ENCODE data around the gene FIGN. TPM values are rescaled to one million over a fixed set of nuclear protein-coding genes. Genes with fewer than 3 reads are reported as not detected.

The FIGN gene, protein sequence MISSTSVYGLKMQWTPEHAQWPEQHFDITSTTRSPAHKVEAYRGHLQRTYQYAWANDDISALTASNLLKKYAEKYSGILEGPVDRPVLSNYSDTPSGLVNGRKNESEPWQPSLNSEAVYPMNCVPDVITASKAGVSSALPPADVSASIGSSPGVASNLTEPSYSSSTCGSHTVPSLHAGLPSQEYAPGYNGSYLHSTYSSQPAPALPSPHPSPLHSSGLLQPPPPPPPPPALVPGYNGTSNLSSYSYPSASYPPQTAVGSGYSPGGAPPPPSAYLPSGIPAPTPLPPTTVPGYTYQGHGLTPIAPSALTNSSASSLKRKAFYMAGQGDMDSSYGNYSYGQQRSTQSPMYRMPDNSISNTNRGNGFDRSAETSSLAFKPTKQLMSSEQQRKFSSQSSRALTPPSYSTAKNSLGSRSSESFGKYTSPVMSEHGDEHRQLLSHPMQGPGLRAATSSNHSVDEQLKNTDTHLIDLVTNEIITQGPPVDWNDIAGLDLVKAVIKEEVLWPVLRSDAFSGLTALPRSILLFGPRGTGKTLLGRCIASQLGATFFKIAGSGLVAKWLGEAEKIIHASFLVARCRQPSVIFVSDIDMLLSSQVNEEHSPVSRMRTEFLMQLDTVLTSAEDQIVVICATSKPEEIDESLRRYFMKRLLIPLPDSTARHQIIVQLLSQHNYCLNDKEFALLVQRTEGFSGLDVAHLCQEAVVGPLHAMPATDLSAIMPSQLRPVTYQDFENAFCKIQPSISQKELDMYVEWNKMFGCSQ
- total RNA-seq = 1 to 10 TPM; 1.8 to 3.1 (median 2.8) TPM

DNA sequence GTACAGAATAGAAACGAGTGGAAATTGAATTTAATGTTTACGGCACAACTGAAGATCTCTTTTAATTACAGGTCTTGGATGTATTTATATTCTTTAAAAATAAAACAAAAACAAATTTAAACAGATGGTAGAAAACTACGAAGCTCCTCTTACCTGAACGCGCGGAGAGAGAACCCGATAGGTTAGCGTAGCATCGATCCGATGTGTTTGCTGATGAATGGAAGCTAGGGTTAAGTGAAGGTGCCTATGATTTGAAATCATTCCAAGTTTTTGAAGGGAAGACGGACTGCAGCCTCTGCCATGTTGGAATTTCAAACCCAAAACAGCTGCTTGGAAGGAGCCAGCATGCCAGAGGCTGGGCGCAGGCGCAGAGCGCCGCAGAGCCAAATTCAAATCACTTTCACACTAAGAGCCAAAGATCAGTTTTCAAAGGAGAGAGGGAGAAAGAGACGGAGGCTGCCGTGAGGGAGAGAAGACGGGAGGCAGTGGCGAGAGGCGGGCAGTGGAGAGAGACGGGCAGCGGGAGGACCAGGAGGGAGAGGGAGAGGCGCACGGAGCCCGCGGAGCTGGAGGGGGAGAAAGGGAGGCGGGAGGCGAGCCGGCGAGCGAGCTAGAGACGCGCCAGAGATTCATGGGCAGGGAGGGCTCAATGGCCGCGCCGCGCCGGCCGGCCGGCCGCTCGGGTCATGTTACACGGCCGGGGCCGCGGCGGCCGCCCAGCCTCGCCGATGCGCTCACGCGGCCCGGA, at the start of gene FIGN:
TSS of gene FIGN (minus strand) at position 324 of the 748 bp plus-strand sequence. CDS start 1,081 bp downstream, outside the sequence.
- no peaks in the 10 kb centered on the region for H3K9me3 ChIP-seq
- TF ChIP-seq CTCF (IDR thresholded peaks at IDR 0.05) (no peak), POLR2A (IDR thresholded peaks at IDR 0.05) (peak in 1 of 2 donors; percentile 51)
- no peaks in the 10 kb centered on the region for H3K36me3 ChIP-seq
- H3K4me3 ChIP-seq (replicated peaks in 1 of 3) = peak within 1 kb of the TSS; percentile 10 to 86 (median 54)
- DNase-seq = peak; percentile 79 to 80
- H3K27me3 ChIP-seq = no peaks in the 10 kb centered on the region
- 1 to 7% methylated on average over 35 to 45 of the region's 54 CpGs for WGBS, 2 donors
- intact Hi-C loops (cut with DNase I) = no loop called here
- peaks cover 0 to 3% of the 10 kb centered on the region in 2 donors for H3K4me1 ChIP-seq
- H3K27ac ChIP-seq = peak within 1 kb of the TSS; percentile 69 to 88 (median 80)

GRCh38 chr2:163785162-163785561, 49.4 kb upstream of the FIGN start:
- Histone ChIP-seq H3K4me3 (replicated peaks in 1 of 3) (no peak overlapping the region), H3K27me3 (no peaks in the 10 kb centered on the region), H3K9me3 (no peaks in the 10 kb centered on the region), H3K36me3 (no peaks in the 10 kb centered on the region), H3K4me1 (peaks cover 3% of the 10 kb centered on the region in 2 donors), H3K27ac (no peak overlapping the region)
- 88 to 91% methylated on average over 3 of the region's 3 CpGs for WGBS, 2 donors
- intact Hi-C loops (cut with DNase I) = no loop called here
- DNase-seq = no peak
- TF ChIP-seq CTCF (IDR thresholded peaks at IDR 0.05) (no peak), POLR2A (IDR thresholded peaks at IDR 0.05) (no peak)

- no peak overlapping the region for H3K27ac ChIP-seq
- WGBS, 2 donors = 63 to 65% methylated on average over 6 of the region's 6 CpGs
- no peaks in the 10 kb centered on the region for H3K36me3 ChIP-seq
- H3K4me3 ChIP-seq (replicated peaks in 1 of 3) = no peak overlapping the region
- peaks cover 9 to 11% of the 10 kb centered on the region in 2 donors for H3K4me1 ChIP-seq
- intact Hi-C loops (cut with DNase I) = no loop called here
- DNase-seq = peak; percentile 58 to 72
- no peaks in the 10 kb centered on the region for H3K9me3 ChIP-seq
- no peaks in the 10 kb centered on the region for H3K27me3 ChIP-seq
- TF ChIP-seq POLR2A (IDR thresholded peaks at IDR 0.05) (no peak), CTCF (IDR thresholded peaks at IDR 0.05) (no peak)
Measured at GRCh38 chr2:163779970-163780597, 44.3 kb upstream of the FIGN start.

DNA sequence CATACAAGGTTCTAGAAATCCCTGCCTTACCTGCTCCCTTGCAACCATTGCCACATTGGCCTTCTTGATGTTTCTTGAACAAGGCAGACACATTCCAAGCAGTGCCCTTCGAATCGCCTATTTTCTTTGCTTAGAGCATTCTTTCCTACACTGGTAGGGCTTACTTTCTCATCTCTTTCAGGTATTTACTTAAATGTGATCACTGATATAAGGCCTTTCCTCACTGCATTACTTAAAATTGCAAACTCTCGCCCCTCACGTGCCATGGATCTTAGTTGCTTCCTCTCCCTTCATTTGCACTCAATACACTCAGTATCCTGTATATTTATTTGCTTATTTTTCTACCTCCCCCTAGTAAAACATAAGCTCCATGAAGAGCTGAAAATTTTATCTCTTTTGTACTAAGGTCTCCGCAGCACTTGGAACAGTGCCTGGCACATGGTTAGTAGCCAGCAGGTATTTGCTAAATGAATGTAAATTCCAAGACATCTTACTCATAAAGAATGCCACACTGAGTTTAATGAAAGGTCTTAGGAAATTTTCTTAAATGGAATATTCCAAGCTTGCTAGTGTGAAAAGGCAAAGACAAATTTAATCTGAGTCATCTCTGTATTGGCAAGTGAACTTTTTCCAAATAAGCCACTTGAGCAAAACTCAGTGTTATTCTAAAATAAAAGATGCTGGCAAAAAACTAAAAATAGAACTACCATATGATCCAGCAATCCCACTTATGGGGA, 42.4 kb upstream of the FIGN start:
- H3K36me3 ChIP-seq = no peaks in the 10 kb centered on the region
- H3K4me3 ChIP-seq (replicated peaks in 1 of 3) = no peak overlapping the region
- no peak for TF ChIP-seq CTCF (IDR thresholded peaks at IDR 0.05)
- no peak for TF ChIP-seq POLR2A (IDR thresholded peaks at IDR 0.05)
- no peaks in the 10 kb centered on the region for H3K27me3 ChIP-seq
- H3K27ac ChIP-seq = no peak overlapping the region
- DNase-seq = peak; percentile 5 to 23
- intact Hi-C loops (cut with DNase I) = no loop called here
- peaks cover 9 to 11% of the 10 kb centered on the region in 2 donors for H3K4me1 ChIP-seq
- 66 to 68% methylated on average over 5 of the region's 5 CpGs for WGBS, 2 donors
- H3K9me3 ChIP-seq = no peaks in the 10 kb centered on the region
